Panc1 (cell line): Measurements from ENCODE around the gene PPIL6.
"Not testable (repeated sequence)": the region's sequence is repeated elsewhere in the genome, so short reads cannot be mapped to it uniquely, and the experiment has no call there.

Experiments used
- SIN3A ChIP-seq: IDR thresholded peaks from 2 replicates; pipeline ENCODE4 v1.6.1; 2012; ENCODE audit warnings: low read depth, mild to moderate bottlenecking, low read length, moderate library complexity, borderline replicate concordance; ENCODE audit not compliant: insufficient read depth
- TF ChIP-seq, protein P1 (sequence below): fragments of 450-650 bp; IDR thresholded peaks from 2 replicates; pipeline ENCODE4 v1.5.1; 2017; ENCODE audit warnings: mild to moderate bottlenecking

DNA sequence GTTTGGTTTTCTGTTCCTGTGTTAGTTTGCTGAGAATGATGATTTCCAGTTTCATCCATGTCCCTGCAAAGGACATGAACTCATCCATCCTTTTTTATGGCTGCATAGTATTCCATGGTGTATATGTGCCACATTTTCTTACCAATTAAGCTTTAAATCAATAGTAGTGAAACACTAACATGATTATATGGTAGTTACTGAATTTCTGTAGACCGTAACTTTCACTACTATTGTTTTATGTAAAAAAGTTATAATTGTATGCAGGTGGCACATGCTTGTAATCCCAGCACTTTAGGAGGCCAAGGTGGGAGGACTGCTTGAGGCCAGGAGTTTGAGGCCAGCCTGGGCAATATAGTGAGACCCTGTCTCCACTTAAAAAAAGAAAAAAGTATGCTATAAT is 20.8 kb upstream of the PPIL6 start:
- TF ChIP-seq, protein P1, sequence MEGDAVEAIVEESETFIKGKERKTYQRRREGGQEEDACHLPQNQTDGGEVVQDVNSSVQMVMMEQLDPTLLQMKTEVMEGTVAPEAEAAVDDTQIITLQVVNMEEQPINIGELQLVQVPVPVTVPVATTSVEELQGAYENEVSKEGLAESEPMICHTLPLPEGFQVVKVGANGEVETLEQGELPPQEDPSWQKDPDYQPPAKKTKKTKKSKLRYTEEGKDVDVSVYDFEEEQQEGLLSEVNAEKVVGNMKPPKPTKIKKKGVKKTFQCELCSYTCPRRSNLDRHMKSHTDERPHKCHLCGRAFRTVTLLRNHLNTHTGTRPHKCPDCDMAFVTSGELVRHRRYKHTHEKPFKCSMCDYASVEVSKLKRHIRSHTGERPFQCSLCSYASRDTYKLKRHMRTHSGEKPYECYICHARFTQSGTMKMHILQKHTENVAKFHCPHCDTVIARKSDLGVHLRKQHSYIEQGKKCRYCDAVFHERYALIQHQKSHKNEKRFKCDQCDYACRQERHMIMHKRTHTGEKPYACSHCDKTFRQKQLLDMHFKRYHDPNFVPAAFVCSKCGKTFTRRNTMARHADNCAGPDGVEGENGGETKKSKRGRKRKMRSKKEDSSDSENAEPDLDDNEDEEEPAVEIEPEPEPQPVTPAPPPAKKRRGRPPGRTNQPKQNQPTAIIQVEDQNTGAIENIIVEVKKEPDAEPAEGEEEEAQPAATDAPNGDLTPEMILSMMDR: not testable (repeated sequence)
- not testable (repeated sequence) for TF ChIP-seq SIN3A
